Activated CD8-positive, alpha-beta memory T cell treated with anti-CD3 and anti-CD28 coated beads for 48 hours (primary cell): Measurements from ENCODE around the gene EVI5L.

ENCODE experiments used
- DNase-seq, 3 experiments: peaks; one replicate each; pipeline ENCODE4 v3.0.0-alpha.2; 2020; ENCODE audit warnings: low read depth in 2 of 3, low spot score in 2 of 3

EVI5L gene

DNA sequence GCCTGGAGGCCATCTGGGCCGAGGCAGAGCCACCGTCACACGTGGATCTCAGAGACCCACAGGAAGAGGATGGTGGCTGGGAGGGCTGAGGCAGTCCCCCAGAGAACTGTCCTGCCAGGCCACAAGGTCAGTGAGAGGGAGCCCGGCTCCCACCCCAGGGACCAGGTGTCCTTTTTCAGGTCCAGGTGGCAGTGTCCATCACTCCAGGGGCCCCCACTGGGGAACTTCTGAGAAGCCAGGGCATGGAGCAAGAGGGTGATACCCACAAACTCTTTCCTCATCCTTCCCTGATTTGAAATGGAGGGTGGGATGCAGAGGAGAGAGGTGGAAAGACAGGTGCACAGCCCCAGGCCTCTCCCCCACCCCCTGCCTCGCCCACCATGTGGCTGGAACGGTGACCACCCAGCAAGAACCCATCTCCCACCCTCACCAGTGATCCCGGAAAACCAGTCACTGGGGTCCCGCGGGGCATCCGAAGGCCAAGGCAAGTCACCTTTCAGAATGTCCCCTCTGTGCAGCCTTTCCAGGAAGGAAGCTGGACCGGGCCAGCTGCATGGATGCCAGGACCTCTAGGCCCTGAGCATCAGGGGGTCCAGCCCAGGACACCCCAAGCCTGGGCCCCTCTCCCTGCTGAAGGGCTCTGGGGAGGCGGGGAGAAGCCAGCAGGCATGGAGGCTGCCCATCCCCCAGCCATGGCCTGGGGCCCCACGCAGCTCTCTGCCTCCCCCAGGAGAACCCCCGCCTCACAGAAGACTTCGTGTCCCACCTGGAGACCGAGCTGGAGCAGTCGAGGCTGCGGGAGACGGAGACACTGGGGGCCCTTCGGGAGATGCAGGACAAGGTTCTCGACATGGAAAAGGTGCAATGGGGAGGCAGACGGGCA, 30.1 kb downstream of the EVI5L start:
- DNase-seq = no peak

DNA sequence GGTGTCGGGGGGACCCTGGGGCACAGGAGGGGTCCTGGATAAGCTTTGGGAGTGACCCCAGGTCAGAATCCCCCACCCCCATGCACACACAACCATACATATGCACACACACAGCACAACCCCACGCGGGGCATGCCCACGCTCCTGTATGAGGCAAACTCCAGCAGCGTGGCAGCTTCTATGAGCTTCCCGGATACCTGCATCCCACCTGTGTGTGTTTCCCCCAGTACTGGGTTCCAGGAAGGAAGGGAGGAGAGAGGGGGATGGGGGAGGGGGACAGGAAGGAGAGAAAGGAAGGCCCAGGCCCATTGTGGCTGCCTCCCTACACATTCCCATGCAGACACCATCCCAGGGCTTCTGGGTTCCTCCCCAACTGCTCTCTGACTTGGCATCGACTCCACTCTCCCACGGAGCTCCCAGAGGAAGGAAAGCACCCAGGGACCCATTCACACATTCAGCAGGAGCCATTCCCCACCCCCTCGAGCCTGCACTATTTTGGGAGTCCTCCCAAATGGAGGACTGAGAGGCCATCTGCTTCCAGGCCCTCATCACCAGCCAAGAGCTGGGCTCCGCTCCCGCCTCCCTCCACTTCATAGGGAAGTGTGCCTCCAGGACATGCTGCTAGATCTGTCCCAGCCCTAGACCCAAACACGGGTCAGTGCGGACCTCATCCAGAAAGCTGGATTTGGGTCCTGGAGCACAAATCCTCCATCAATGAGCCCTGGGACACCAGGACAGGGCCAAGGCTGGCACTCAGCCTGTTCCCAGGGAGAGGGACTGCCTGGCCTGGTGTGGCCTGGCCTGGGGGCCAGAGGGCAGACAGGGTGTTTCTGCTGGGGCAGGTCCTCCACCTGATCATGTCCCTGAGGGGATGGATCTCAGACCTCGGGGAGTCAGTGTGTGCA, 30.9 kb downstream of the EVI5L start:
- no peak for DNase-seq

DNA sequence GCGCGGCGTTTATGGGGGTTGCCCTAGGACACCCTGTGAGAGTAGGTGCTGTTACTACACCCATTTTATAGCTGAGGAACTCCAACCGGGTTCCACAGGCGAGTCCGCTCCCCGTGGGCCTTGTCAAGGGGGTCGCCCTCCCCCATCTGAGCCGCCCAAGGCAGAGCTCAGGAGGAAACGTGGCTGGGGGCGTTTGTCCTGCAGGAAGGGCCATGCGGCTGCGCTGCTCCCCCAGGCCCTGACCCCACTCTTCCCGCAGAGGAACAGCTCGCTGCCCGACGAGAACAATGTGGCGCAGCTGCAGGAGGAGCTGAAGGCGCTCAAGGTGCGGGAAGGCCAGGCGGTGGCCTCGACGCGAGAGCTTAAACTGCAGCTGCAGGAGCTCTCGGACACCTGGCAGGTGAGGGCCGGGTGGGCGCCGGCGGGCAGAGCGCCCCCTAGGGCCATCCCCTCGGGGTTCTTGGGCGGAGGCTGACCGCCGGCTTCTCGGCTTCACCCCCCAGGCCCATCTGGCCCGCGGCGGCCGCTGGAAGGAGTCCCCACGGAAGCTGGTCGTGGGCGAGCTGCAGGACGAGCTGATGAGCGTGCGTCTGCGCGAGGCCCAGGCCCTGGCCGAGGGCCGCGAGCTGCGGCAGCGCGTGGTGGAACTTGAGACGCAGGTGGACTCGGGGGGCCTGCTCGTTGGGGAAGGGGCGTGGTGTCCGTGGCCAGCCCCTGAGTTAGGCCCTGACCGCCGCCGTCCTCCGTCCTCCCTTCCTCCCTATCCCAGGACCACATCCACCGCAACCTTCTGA, 31.8 kb downstream of the EVI5L start:
- no peak for DNase-seq

DNA sequence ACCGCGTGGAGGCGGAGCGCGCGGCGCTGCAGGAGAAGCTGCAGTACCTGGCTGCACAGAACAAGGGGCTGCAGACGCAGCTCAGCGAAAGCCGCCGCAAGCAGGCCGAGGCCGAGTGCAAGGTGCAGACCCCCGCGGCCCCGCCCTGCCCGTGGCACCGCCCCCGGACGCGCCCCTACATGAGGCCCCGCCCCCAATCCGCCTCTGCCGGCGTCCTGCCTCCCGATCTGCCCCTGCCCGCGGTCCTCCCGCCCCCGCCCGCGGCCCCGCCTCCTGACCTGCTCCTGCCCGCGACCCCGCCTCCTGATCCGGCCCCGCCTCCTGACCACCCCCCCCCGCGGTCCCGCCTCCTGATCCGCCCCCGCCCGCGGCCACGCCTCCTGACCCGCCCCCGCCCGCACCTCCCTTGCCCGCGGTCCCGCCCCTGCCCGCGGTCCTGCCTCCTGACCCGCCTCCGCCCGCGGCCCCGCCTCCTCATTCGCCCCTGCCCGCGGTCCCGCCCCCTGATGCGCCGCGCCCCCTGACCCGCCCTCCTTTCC, 32.5 kb downstream of the EVI5L start:
- peak in 2 of 3 experiments; percentile 40 to 50 for DNase-seq

DNA sequence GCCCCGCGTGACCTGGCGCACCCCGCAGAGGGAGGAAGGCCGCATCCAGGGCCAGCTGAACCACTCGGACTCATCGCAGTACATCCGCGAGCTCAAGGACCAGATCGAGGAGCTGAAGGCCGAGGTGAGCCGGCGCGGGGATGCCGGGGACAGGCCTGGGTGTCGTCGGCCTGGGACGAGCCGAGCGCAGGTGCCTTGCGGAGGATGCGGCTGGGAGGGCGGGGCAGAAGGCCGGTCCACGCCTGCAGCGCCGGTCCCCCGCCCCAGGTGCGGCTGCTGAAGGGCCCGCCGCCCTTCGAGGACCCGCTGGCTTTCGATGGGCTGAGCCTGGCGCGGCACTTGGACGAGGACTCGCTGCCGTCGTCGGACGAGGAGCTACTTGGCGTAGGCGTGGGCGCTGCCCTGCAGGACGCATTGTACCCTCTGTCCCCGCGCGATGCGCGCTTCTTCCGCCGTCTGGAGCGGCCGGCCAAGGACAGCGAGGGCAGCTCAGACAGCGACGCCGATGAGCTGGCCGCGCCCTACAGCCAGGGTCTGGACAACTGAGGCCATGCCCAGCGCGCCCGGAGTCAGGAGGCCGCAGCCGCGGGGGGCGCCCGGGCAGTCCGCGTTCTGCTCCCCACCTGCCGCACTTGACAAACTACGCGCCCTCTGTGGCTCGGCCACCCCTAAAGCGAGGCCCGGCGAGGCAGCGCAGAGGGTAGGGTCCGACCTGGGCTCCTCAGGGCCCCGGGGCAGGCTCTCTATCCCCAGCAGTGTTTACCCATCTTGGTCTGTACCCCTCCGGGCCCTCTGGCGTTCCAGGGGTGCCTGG, 33.3 kb downstream of the EVI5L start:
- DNase-seq = no peak

DNA sequence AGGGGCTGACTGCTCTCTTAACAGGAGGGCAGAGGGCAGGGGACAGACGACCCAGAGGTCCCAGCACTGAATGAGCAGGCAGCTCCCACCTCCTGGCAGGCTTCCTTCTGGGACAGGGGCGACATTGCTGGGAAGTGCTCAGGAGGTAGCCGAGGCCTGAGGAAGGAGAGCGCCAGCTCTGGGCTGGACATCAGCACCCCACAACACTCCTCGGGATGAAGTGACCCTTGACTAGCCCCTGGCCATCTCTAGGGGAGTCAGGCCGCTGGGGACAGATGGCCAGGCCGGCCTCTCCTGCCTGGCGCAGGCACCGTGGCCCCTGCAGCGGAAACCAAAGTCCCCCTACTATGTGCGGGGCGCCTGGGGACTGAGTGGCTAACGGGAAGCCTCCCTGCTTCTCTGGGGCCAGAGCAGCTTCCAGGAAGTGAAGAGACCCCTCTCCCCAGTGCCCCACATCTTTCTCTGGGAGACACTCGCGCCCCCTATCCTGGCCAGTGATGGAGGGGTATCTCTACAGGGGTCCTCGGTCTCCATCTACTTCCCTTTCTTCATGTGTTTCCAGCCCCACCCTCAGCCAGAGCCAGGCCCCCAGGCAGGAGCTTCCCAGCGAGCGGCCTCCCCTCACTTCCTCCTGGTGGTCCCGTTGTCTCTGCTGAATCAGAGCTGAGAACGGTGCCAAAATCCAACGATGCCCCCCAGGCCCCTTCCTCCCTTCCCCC, 34.1 kb downstream of the EVI5L start:
- no peak for DNase-seq

DNA sequence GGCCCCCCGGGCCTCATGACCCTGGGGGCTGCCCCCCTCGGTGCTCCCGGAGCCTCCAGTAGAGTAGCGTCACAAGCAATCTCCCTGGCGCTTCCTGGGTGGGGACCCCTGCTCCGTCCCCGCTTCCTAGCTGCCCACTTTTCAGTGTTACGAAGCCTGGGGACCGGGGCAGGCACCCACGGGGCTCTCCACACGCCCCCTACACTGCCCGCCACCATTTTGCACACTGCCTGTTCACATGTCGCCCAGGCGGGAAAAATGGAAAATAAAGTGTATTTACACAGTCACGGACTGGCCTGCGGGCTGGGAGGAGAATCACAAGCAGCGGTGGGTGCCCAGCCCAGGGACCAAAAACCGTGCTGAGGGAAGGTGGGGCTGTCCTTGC, 34.7 kb downstream of the EVI5L start:
- no peak for DNase-seq

DNA sequence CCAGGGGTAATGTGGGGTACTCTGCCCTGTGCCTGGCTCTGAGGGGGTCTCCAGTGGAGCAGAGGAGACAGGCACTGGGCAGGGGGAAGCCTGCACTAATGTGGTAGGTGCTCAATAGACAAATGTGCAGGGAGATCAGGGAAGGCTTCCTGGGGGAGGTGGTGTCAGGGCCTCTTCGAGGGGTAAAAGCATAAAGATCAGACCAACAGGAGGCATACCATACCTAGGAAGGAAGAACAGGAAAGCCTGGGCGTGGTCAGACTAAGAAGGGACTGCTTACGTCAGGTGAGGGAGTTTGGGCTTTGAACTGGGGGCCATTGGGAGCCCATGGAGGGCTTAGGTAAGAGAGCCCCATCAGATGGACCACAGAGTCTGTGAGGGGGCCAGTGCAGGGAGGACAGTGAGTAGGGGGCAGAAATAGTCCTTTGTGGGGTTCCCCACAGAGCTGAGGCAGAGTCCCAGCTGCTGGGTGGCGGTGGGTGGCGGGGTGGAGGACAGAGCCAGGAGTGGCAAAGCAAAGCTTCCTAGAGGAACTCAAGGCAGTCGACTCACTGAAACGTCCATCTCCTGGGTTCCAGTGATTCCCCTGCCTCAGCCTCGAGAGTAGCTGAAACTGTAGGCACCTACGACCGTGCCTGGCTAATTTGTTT, 35.4 kb downstream of the EVI5L start:
- no peak for DNase-seq

DNA sequence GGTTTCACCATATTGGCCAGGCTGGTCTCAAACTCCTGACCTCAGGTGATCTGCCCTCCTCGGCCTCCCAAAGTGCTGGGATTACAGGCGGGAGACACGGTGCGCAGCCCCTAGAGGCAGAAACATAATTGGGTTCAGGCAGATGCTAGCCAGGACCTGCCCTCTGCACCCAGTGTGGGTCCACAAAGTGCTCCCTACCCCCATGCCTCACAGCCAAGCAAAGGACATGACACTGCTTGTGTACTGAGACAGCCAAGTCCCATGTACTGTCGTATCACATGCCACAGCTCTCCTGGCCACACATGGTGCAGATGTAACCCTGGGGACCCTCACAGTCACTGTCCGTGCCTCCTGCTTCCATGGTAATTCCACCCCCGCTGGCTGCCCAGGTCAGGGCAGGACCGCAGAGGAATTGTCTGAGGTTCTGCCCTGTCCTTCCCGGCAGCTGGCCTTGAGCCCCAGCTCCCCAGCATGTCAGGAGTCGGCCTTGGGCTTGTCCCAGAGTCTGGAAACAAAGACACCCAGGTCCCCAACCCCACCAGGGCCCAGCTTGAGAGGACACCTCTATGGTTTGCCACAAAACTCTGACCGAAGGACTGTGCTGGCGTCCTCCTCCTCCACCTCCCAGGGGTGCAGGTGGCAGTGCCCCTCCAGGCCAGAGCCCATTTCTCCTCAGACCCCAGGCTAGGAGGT, 36.5 kb downstream of the EVI5L start:
- no peak for DNase-seq

DNA sequence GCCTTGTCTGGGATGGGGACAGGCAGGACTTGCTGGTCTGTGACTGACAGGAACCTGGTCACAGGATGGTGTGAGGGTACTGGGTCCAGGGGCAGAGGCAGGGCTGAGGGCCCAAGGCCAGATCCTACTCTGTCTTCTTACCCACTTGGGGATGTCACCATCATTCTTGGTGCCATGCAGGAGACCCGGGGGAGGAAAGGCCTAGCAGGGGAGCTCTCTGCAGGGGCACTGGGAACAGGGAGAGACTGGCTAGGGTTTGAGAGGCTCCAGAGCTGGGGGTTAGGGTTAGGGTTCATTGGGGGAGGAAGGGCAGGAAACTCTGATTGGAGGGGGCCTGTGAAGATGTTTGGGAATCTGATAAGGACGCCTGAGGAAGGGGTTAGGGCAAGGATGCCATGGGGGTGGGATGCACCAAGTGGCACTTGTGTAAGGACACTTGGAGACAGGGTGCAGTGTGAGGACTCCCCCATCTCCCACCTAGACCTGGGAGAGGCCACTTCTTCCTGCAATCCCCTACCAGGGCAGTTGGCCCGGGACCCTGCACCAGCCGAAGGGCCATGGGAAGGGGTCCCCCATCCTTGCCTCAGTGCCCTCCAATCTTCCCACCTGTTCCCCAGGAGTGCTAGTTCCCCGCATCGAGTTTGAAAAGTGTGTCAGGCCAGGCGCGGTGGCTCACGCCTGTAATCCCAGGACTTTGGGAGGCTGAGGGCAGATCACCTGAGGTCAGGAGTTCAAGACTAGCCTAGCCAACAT, 37.2 kb downstream of the EVI5L start:
- no peak for DNase-seq

DNA sequence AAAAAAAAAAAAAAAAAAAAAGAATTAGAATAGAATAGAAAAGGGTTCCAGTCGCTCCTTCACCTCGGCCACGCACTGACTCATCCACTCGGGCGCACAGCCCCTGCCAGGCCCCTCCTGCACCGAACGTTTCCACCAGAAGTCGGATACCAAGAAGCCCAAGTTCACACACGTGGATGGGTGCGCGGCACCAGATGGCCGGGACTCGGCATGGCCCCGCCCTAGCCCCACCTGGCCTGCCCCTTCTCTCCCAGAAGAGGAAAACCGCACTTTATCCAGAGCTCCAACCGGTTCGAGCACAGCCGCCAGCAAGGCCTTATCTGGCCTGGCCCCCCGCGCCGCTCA, 38.3 kb downstream of the EVI5L start:
- no peak for DNase-seq

DNA sequence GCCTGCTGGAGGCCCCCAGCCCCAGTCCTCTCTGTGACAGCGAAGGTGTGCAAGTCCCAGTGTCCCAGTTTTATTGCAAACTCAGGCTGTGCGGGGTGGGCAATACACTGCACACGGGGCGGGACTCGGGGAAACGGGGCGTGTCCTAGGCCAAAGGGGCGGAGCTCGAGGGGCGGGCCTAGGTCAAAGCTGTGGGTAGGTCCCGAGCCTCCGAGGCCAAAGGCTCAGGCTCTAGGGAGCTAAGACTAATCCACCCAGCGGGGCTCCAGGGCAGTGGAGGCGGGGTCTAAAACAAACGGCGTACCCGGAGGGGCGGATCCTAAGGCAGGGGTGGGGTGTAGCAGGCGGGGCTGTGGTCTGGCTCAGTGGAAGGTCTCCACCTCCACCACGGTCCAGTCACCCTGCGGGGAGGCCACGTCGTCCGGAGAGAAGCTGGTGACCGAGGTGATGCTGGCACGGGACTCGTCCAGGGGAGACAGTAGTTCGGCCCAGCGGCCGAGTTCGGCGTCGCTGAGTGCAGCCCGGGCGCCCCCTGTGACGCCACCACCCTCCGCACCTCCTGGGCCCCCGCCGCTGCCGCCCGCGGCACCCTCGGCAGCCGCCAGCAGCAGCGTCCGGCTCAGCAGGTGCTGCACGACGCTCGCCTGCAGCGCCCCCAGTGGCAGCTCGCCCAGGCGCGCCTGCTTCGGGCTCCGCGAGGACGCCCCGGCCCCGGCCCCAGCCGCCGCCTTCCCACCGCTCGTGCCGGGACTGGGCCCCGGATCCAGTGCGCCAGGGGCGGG, 38.8 kb downstream of the EVI5L start:
- DNase-seq = peak; percentile 52 to 74 (median 70)

DNA sequence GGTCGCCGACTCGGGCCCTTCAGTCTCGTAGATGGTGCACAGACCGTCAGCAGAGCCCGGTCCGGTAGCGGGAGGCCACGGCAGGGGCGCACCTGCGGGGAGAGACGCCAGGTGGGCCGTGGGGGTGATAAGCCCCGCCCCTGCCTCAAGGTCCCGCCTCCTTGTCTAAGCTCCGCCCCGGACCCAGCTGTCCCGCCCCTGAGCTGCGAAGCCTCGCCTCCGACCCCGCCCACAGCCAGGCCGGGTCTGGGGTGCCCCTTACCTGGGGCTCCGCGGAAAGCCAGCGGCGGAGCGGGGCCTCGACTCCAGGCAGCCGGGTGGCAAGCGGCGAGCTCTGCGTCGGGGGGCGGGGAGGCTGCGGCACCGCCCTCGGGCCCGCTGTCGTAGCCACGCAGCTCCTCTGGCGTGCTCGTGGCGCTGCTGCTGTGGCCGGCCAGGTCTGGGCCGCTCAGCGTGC, 39.5 kb downstream of the EVI5L start:
- peak; percentile 55 to 85 (median 60) for DNase-seq

DNA sequence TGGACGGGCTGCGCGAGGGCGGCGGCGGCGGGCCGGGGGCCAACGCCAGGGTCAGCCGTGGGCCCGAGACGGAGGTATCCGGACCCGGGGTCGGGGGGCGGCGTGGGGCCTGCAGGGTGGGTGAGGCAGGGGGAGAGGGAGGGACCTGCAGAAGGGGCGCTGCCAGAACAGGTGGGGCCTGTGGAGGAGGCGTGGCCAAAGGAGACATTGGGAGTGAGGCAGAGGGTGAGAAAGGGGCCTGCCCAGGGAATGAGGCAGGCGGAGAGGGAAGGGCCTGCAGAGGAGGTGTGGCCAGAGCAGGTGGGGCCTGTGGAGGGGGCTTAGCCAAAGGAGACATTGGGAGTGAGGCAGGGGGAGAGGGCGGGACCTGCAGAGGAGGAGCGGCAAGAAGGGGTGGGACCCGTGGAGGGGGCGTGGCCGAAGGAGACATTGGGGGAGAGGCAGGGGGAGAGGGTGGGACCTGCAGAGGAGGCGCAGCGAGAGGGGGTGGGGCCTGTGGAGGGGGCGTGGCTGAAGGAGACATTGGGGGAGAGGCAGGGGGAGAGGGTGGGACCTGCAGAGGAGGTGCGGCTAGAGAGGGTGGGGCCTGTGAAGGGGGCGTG, 40.0 kb downstream of the EVI5L start:
- no peak for DNase-seq

DNA sequence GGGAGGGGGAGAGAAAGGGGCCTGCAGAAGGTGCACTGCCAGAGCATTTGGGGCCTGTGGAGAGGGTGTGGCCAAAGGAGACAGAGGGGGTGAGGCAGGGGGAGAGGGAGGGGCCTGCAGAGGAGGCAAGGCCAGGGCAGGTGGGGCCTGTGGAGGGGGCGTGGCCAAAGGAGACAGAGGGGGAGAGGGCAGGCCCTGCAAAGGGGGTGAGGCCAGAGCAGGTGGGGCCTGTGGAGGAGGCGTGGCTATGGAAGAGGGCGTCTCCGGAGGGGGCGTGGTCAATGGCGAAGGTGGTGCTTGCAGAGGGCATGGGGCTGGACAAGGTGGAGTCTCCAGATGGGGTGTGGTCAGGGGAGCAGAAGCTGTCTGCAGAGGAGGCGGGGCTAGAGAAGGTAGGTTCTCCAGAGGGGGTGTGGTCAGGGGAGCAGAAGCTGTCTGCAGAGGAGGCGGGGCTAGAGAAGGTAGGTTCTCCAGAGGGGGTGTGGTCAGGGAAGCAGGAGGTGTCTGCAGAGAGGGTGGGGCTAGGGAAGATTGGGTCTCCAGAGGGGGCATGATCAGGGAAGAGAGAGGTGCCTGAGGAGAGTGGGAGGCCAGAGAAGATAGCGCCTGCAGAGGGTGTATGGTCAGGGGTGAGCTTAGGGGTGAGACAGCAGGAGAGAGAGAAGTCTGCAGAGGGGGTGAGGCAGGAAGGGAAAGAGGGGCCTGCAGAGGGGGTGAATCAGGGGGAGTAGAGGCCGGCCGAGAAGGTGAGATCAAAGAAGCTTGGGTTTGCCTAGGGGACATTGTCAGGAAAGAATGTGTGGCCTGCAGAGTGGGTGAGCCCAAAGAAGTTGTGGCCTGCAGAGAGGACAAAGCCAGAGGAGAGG, 40.8 kb downstream of the EVI5L start:
- DNase-seq = no peak
